HL-60 (cell line): ENCODE data around the gene FNDC1.

Source experiments
- CTCF ChIP-seq: IDR thresholded peaks from one replicate; pipeline ENCODE4 v1.5.1; 2011; ENCODE audit warnings: low read length, control low read depth, inconsistent platforms; ENCODE audit not compliant: insufficient read depth
- GABPA ChIP-seq: IDR thresholded peaks from 2 replicates; pipeline ENCODE4 v1.6.1; 2012; ENCODE audit warnings: low read depth
- POLR2AphosphoS5 ChIP-seq: IDR thresholded peaks from 2 replicates; pipeline ENCODE4 v1.6.1; 2012; ENCODE audit warnings: low read depth
- REST ChIP-seq: IDR thresholded peaks from 2 replicates; pipeline ENCODE4 v1.6.1; 2012; ENCODE audit warnings: low read depth; ENCODE audit not compliant: insufficient replicate concordance
- SPI1 ChIP-seq: IDR thresholded peaks from 2 replicates; pipeline ENCODE4 v1.6.1; 2012; ENCODE audit warnings: low read depth, mild to moderate bottlenecking, borderline replicate concordance

GRCh38 chr6:159194421-159194820 is 25.2 kb downstream of the FNDC1 start:
- TF ChIP-seq CTCF, result no peak
- TF ChIP-seq REST, result no peak
- no peak for TF ChIP-seq POLR2AphosphoS5
- TF ChIP-seq GABPA, result no peak
- no peak for TF ChIP-seq SPI1
